ENCODE results near the gene CCDC106. TPM values are rescaled to one million over a fixed set of nuclear protein-coding genes. Genes with fewer than 3 reads are reported as not detected.
A peak's percentile ranks its signal among the peaks of the same experiment; 100 is the strongest.

The CCDC106 gene
- total RNA-seq, 1 experiment from 2014 or later, result 47.8 TPM

- POLR2A ChIA-PET, result interaction anchor here (1.8 kb wide), 1 partner anchor 17 kb away, joined by 5 read pairs; the partner anchor contains the start of gene U2AF2
- no peaks in the 10 kb centered on the region for H3K9me3 ChIP-seq (ENCODE audit: control insufficient read depth, insufficient read depth, low read depth, low read length)
- no peaks in the 10 kb centered on the region for H3K27me3 ChIP-seq (ENCODE audit: control insufficient read depth, insufficient read depth, low read length)
- intact Hi-C loops (cut with micrococcal nuclease; ENCODE audit: unreplicated experiment) (no loop called here), in situ Hi-C loops (cut with HindIII; ENCODE audit: low pct_unique_long_range_greater_than_20kb, low sequenced_read_pairs) (no loop called here)
- H3K4me3 ChIP-seq (ENCODE audit: low read depth in 2 of 2, low read length in 2 of 2), result no peak overlapping the region
- BruUV-seq (replicated peaks), result no TSS peak
- CTCF ChIA-PET, result interaction anchor here (1.0 kb wide), 1 partner anchor 17 kb away, joined by 3 read pairs; no protein-coding TSS in a partner anchor
- no peak for TF ChIP-seq CTCF (IDR thresholded peaks at IDR 0.05)
- TF ChIP-seq REST (IDR thresholded peaks at IDR 0.05; ENCODE audit: insufficient read depth in 1 of 2, low read depth in 2 of 2, low read length in 1 of 2), result no peak
- no peak for TF ChIP-seq TCF7L2 (IDR thresholded peaks at IDR 0.05; ENCODE audit: low read depth, low read length)
- no peak for TF ChIP-seq SIN3A (IDR thresholded peaks at IDR 0.05; ENCODE audit: borderline replicate concordance, insufficient read depth, low read depth, low read length)
- TF ChIP-seq POLR2AphosphoS5 (IDR thresholded peaks at IDR 0.05; ENCODE audit: low read depth, low read length), result no peak
- ATAC-seq (no peak), DNase-seq (ENCODE audit: low read depth, low spot score) (no peak)
- H3K36me3 ChIP-seq (ENCODE audit: control insufficient read depth, insufficient read depth, low read length), result peaks cover 23% of the 10 kb centered on the region
- peak overlapping the region; percentile 96 for H3K27ac ChIP-seq (ENCODE audit: low read length)
- H3K4me1 ChIP-seq (ENCODE audit: control insufficient read depth, insufficient read depth, low read length), result peaks cover 80% of the 10 kb centered on the region
Observed at GRCh38 chr19:55671054-55671378, 23.0 kb downstream of the CCDC106 start.

GRCh38 chr19:55672418-55672817, 24.4 kb downstream of the CCDC106 start:
- TF ChIP-seq REST (IDR thresholded peaks at IDR 0.05; ENCODE audit: insufficient read depth in 1 of 2, low read depth in 2 of 2, low read length in 1 of 2) (no peak), CTCF (IDR thresholded peaks at IDR 0.05) (no peak), POLR2AphosphoS5 (IDR thresholded peaks at IDR 0.05; ENCODE audit: low read depth, low read length) (no peak), SIN3A (IDR thresholded peaks at IDR 0.05; ENCODE audit: borderline replicate concordance, insufficient read depth, low read depth, low read length) (no peak), TCF7L2 (IDR thresholded peaks at IDR 0.05; ENCODE audit: low read depth, low read length) (no peak)
- in situ Hi-C loops (cut with HindIII; ENCODE audit: low pct_unique_long_range_greater_than_20kb, low sequenced_read_pairs) (no loop called here), intact Hi-C loops (cut with micrococcal nuclease; ENCODE audit: unreplicated experiment) (no loop called here)
- CTCF ChIA-PET, result interaction anchor here (0.7 to 2.3 kb wide), 2 partner anchors 15 to 164 kb away, joined by 4 to 7 read pairs; no protein-coding TSS in a partner anchor
- Histone ChIP-seq H3K36me3 (ENCODE audit: control insufficient read depth, insufficient read depth, low read length) (peaks cover 21% of the 10 kb centered on the region), H3K27me3 (ENCODE audit: control insufficient read depth, insufficient read depth, low read length) (no peaks in the 10 kb centered on the region), H3K4me1 (ENCODE audit: control insufficient read depth, insufficient read depth, low read length) (peaks cover 80% of the 10 kb centered on the region), H3K9me3 (ENCODE audit: control insufficient read depth, insufficient read depth, low read depth, low read length) (no peaks in the 10 kb centered on the region), H3K4me3 (ENCODE audit: low read depth in 2 of 2, low read length in 2 of 2) (no peak overlapping the region), H3K27ac (ENCODE audit: low read length) (peak overlapping the region; percentile 96)
- DNase-seq (ENCODE audit: low read depth, low spot score) (no peak), ATAC-seq (no peak)
- no TSS peak for BruUV-seq (replicated peaks)
- POLR2A ChIA-PET, result no interaction called here
